ENCODE results near the gene LRMDA. TPM values are rescaled to one million over a fixed set of nuclear protein-coding genes. Genes with fewer than 3 reads are reported as not detected.

Gene LRMDA
- total and polyA plus RNA-seq, 4 experiments from 2014 or later = not detected

DNA sequence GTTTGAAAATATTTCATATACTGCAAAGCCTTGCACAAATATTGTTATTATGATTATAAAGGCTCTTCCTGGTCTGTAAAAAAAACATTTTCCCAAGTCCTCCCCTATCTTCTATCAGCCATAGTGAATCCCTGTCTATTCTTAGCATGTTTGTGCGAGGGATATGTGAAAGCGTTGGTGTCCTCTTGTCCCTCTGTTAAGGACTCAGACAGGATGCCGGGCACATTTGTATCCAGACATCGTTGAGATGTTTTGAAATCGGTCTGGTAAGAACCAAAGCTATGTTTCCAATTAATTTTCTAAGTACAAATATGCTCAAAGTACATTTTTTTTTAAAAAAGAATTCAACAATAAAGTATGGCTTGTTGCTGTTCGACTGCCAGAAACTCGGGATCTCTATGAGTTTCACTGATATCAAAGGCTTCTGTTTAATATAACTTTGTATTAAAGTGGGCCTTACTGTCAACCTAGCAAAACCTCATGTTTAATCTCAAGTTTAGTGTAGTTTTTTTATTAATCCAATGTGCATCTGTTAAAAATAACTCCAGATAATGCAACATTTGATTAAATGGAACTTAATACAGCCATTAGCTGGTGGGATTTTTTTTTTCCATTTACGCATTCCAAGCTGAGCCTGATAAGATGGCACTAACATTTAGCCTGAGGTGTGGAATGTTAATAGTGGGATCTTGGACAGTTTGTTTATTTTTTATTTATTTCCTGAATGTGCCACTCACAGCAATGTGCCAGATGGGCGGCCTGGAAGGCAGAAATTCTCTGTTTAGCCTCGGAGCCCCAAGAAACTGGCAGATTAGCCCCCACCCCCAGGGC is 754.3 kb downstream of the LRMDA start:
- intact Hi-C loops (cut with micrococcal nuclease) = no loop called here
- POLR2A ChIA-PET (ENCODE audit: partially characterized antibody) = no interaction called here
- H3K36me3 Mint-ChIP-seq = no peaks in the 10 kb centered on the region

DNA sequence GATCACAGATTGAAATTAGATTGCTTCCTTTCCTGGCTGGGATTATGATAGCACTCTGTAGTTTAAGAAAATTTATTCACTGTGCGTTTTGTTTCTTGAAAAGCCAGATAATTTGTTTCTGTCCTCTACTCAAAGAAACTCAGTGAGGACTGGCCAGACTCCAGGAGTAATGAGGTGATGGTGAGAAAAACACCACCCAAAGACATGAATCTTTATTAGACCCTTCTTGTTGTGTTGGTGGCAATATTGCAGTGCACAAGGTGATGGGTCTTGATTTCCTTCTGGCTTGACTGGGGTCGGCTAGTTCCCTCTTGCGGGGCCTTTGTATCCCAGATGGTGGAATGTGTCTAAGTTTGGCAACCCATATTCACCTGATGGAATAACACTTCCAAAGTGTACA is 756.8 kb downstream of the LRMDA start:
- H3K4me1 ChIP-seq (ENCODE audit: insufficient read depth, low read length) = no peaks in the 10 kb centered on the region
- H3K4me1 Mint-ChIP-seq = no peaks in the 10 kb centered on the region
- H3K9me3 ChIP-seq (ENCODE audit: control insufficient read depth in 1 of 2, low read length in 2 of 2) = no peaks in the 10 kb centered on the region
- H3K27me3 ChIP-seq (ENCODE audit: insufficient read depth, low read length) = no peaks in the 10 kb centered on the region
- ChIA-PET POLR2A (ENCODE audit: partially characterized antibody) (no interaction called here), CTCF (ENCODE audit: partially characterized antibody) (no interaction called here)
- H3K36me3 ChIP-seq (ENCODE audit: insufficient read depth, low read length) = no peaks in the 10 kb centered on the region
- intact Hi-C loops (cut with micrococcal nuclease) = no loop called here
- no peak overlapping the region for H3K27ac Mint-ChIP-seq
- DNase-seq = no peak
- no peak overlapping the region for H3K4me3 Mint-ChIP-seq
- no peaks in the 10 kb centered on the region for H3K9me3 Mint-ChIP-seq
- no peaks in the 10 kb centered on the region for H3K27me3 Mint-ChIP-seq
- H3K4me3 ChIP-seq (ENCODE audit: low read length in 2 of 2) = no peak overlapping the region
- H3K36me3 Mint-ChIP-seq = no peaks in the 10 kb centered on the region
- H3K27ac ChIP-seq (ENCODE audit: low read depth, low read length) = no peak overlapping the region

More for the DNA sequence above, 754.3 kb downstream of the LRMDA start:
- CTCF ChIA-PET (ENCODE audit: partially characterized antibody) = no interaction called here
- H3K27ac ChIP-seq (ENCODE audit: low read depth, low read length) = no peak overlapping the region
- Mint-ChIP-seq H3K4me1 (no peaks in the 10 kb centered on the region), H3K4me3 (no peak overlapping the region), H3K27ac (no peak overlapping the region), H3K27me3 (no peaks in the 10 kb centered on the region), H3K9me3 (peaks cover 0 to 3% (median 0%) of the 10 kb centered on the region in 8 donors)
- no peaks in the 10 kb centered on the region for H3K36me3 ChIP-seq (ENCODE audit: insufficient read depth, low read length)
- DNase-seq = no peak
- no peaks in the 10 kb centered on the region for H3K27me3 ChIP-seq (ENCODE audit: insufficient read depth, low read length)
- no peaks in the 10 kb centered on the region for H3K4me1 ChIP-seq (ENCODE audit: insufficient read depth, low read length)
- no peaks in the 10 kb centered on the region for H3K9me3 ChIP-seq (ENCODE audit: control insufficient read depth in 1 of 2, low read length in 2 of 2)
- H3K4me3 ChIP-seq (ENCODE audit: low read length in 2 of 2) = no peak overlapping the region

- H3K36me3 Mint-ChIP-seq = no peaks in the 10 kb centered on the region
- H3K4me3 Mint-ChIP-seq = no peak overlapping the region
- no peak overlapping the region for H3K27ac Mint-ChIP-seq
- Histone ChIP-seq H3K4me1 (ENCODE audit: insufficient read depth, low read length) (no peaks in the 10 kb centered on the region), H3K4me3 (ENCODE audit: low read length in 2 of 2) (no peak overlapping the region), H3K36me3 (ENCODE audit: insufficient read depth, low read length) (no peaks in the 10 kb centered on the region), H3K27ac (ENCODE audit: low read depth, low read length) (no peak overlapping the region), H3K9me3 (ENCODE audit: control insufficient read depth in 1 of 2, low read length in 2 of 2) (no peaks in the 10 kb centered on the region), H3K27me3 (ENCODE audit: insufficient read depth, low read length) (no peaks in the 10 kb centered on the region)
- H3K9me3 Mint-ChIP-seq = peaks cover 0 to 3% (median 0%) of the 10 kb centered on the region in 8 donors
- H3K27me3 Mint-ChIP-seq = no peaks in the 10 kb centered on the region
- H3K4me1 Mint-ChIP-seq = no peaks in the 10 kb centered on the region
- CTCF ChIA-PET (ENCODE audit: partially characterized antibody) = no interaction called here
- POLR2A ChIA-PET (ENCODE audit: partially characterized antibody) = no interaction called here
- intact Hi-C loops (cut with micrococcal nuclease) = no loop called here
- no peak for DNase-seq
Observed at GRCh38 chr10:76190634-76191270, 759.3 kb downstream of the LRMDA start.

GRCh38 chr10:76191336-76191735 is 759.9 kb downstream of the LRMDA start:
- Histone ChIP-seq H3K27me3 (ENCODE audit: insufficient read depth, low read length) (no peaks in the 10 kb centered on the region), H3K9me3 (ENCODE audit: control insufficient read depth in 1 of 2, low read length in 2 of 2) (no peaks in the 10 kb centered on the region), H3K4me1 (ENCODE audit: insufficient read depth, low read length) (no peaks in the 10 kb centered on the region), H3K27ac (ENCODE audit: low read depth, low read length) (no peak overlapping the region), H3K4me3 (ENCODE audit: low read length in 2 of 2) (no peak overlapping the region), H3K36me3 (ENCODE audit: insufficient read depth, low read length) (no peaks in the 10 kb centered on the region)
- Mint-ChIP-seq H3K9me3 (peaks cover 0 to 3% (median 0%) of the 10 kb centered on the region in 8 donors), H3K36me3 (no peaks in the 10 kb centered on the region), H3K27ac (no peak overlapping the region), H3K4me1 (no peaks in the 10 kb centered on the region), H3K4me3 (no peak overlapping the region), H3K27me3 (no peaks in the 10 kb centered on the region)
- intact Hi-C loops (cut with micrococcal nuclease) = no loop called here
- ChIA-PET CTCF (ENCODE audit: partially characterized antibody) (no interaction called here), POLR2A (ENCODE audit: partially characterized antibody) (no interaction called here)
- no peak for DNase-seq

- no peak overlapping the region for H3K4me3 ChIP-seq (ENCODE audit: low read length in 2 of 2)
- peaks cover 0 to 3% (median 0%) of the 10 kb centered on the region in 8 donors for H3K9me3 Mint-ChIP-seq
- H3K27ac Mint-ChIP-seq = no peak overlapping the region
- no peaks in the 10 kb centered on the region for H3K36me3 ChIP-seq (ENCODE audit: insufficient read depth, low read length)
- POLR2A ChIA-PET (ENCODE audit: partially characterized antibody) = no interaction called here
- intact Hi-C loops (cut with micrococcal nuclease) = no loop called here
- H3K27ac ChIP-seq (ENCODE audit: low read depth, low read length) = no peak overlapping the region
- no peaks in the 10 kb centered on the region for H3K27me3 Mint-ChIP-seq
- no peak overlapping the region for H3K4me3 Mint-ChIP-seq
- no peaks in the 10 kb centered on the region for H3K27me3 ChIP-seq (ENCODE audit: insufficient read depth, low read length)
- H3K4me1 ChIP-seq (ENCODE audit: insufficient read depth, low read length) = no peaks in the 10 kb centered on the region
- no peaks in the 10 kb centered on the region for H3K36me3 Mint-ChIP-seq
- DNase-seq = no peak
- no peaks in the 10 kb centered on the region for H3K4me1 Mint-ChIP-seq
- H3K9me3 ChIP-seq (ENCODE audit: control insufficient read depth in 1 of 2, low read length in 2 of 2) = no peaks in the 10 kb centered on the region
- CTCF ChIA-PET (ENCODE audit: partially characterized antibody) = no interaction called here
Observed at GRCh38 chr10:76192151-76192550, 760.7 kb downstream of the LRMDA start.

DNA sequence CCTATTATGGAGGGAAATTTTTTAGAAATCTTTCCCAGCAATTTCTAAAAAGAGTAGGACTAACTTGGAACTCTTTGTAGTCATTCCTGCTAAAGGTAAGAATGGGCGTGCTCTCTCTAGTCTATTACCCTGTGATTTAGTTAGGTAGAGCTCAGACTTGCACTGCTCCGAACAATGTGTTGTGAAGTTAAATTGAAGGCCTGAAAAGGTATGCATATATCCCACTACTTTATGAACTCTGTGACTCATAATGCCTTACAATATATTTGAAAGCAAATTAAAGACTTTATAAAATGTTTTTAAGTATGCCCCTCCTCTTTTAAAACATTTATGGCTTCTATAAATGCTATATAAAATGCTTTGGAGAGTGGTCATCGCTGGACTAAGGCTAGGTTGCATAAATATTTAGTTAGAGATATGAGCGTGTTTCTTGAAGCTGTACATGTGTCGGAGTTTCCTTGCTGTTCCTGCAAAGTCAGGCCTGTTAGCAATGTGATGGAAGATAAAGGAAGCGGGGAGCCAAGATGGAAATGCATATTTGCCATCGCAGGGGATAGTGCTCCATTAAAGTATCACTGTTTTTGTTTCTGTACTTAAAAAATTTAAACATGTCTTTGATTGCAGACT is 761.4 kb downstream of the LRMDA start:
- CTCF ChIA-PET (ENCODE audit: partially characterized antibody) = no interaction called here
- Mint-ChIP-seq H3K4me3 (no peak overlapping the region), H3K4me1 (no peaks in the 10 kb centered on the region), H3K9me3 (peaks cover 0 to 3% (median 0%) of the 10 kb centered on the region in 8 donors), H3K36me3 (no peaks in the 10 kb centered on the region), H3K27me3 (no peaks in the 10 kb centered on the region), H3K27ac (no peak overlapping the region)
- POLR2A ChIA-PET (ENCODE audit: partially characterized antibody) = no interaction called here
- Histone ChIP-seq H3K27ac (ENCODE audit: low read depth, low read length) (no peak overlapping the region), H3K9me3 (ENCODE audit: control insufficient read depth in 1 of 2, low read length in 2 of 2) (no peaks in the 10 kb centered on the region), H3K36me3 (ENCODE audit: insufficient read depth, low read length) (no peaks in the 10 kb centered on the region), H3K4me1 (ENCODE audit: insufficient read depth, low read length) (no peaks in the 10 kb centered on the region), H3K4me3 (ENCODE audit: low read length in 2 of 2) (no peak overlapping the region), H3K27me3 (ENCODE audit: insufficient read depth, low read length) (no peaks in the 10 kb centered on the region)
- no peak for DNase-seq
- intact Hi-C loops (cut with micrococcal nuclease) = no loop called here

DNA sequence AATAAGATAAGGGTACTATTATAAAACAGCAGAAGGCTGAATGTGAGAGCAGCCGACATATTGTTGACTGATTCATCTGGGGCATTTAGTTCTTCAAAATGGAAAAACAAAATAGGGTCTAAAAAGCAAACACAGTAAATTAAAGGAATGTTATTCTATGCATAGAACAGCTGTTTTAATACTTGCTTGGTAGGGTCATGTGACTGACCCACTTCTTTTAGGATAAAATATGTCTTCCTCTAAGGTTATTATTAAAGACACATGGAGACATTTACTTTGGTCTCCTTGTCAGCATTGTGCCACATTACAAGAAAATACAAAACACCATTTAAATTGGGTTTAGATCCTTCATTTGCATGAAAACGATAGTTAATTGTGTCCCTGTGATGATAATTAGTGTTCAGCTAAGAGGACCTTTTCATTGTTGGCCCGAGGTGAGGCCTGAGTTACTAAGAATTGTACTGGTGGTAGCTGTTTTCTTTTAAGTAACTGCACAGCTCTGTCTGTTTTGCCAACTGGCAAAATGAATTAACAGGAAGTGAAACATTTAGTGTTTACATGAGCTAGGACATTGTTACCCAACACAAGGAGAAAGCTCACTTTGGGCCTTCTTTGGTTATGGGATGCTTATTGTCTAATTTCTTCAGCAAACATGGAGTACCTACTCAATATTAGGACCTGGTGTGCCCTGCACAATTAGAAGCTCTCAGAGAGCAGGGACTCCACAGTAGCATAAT is 764.4 kb downstream of the LRMDA start:
- Histone ChIP-seq H3K4me1 (ENCODE audit: insufficient read depth, low read length) (no peaks in the 10 kb centered on the region), H3K4me3 (ENCODE audit: low read length in 2 of 2) (no peak overlapping the region), H3K36me3 (ENCODE audit: insufficient read depth, low read length) (no peaks in the 10 kb centered on the region), H3K27me3 (ENCODE audit: insufficient read depth, low read length) (no peaks in the 10 kb centered on the region), H3K27ac (ENCODE audit: low read depth, low read length) (no peak overlapping the region), H3K9me3 (ENCODE audit: control insufficient read depth in 1 of 2, low read length in 2 of 2) (no peaks in the 10 kb centered on the region)
- H3K4me1 Mint-ChIP-seq = no peaks in the 10 kb centered on the region
- no peak overlapping the region for H3K27ac Mint-ChIP-seq
- no peak for DNase-seq
- no peak overlapping the region for H3K4me3 Mint-ChIP-seq
- ChIA-PET CTCF (ENCODE audit: partially characterized antibody) (no interaction called here), POLR2A (ENCODE audit: partially characterized antibody) (no interaction called here)
- peaks cover 0 to 3% (median 0%) of the 10 kb centered on the region in 8 donors for H3K9me3 Mint-ChIP-seq
- intact Hi-C loops (cut with micrococcal nuclease) = no loop called here
- H3K27me3 Mint-ChIP-seq = no peaks in the 10 kb centered on the region
- H3K36me3 Mint-ChIP-seq = no peaks in the 10 kb centered on the region
